ENCODE results near the gene PRR3.

PRR3 gene

DNA sequence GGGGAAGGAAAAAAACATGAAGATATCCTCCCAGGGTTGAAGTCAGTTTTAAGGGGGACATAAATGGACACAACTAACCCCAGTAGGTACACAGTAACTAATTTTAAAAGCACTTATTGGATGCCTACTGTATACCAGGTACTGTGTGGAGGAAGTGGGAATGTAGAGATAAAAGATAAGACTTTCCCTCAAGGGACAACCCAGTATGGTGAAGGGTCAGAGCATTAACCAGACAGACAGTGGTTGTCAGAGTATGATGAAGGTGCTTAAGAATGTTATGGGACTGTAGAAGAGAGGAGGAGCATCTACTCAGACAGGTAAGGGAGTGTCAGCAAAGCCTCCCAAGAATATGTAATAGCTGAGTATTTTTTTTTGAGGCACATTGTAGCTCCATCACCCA lies 15.1 kb downstream of the PRR3 start:
- no peak for DNase-seq (ENCODE audit: extremely low spot score)
- ChIA-PET POLR2A (no interaction called here), CTCF (interaction anchor here (1.0 kb wide), 1 partner anchor 25 kb away, joined by 4 read pairs; no protein-coding TSS in a partner anchor)
- TF ChIP-seq, protein P1, sequence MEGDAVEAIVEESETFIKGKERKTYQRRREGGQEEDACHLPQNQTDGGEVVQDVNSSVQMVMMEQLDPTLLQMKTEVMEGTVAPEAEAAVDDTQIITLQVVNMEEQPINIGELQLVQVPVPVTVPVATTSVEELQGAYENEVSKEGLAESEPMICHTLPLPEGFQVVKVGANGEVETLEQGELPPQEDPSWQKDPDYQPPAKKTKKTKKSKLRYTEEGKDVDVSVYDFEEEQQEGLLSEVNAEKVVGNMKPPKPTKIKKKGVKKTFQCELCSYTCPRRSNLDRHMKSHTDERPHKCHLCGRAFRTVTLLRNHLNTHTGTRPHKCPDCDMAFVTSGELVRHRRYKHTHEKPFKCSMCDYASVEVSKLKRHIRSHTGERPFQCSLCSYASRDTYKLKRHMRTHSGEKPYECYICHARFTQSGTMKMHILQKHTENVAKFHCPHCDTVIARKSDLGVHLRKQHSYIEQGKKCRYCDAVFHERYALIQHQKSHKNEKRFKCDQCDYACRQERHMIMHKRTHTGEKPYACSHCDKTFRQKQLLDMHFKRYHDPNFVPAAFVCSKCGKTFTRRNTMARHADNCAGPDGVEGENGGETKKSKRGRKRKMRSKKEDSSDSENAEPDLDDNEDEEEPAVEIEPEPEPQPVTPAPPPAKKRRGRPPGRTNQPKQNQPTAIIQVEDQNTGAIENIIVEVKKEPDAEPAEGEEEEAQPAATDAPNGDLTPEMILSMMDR (IDR thresholded peaks at IDR 0.05; ENCODE audit: control extremely low read depth, extremely low read depth, low read depth, missing control alignments): no peak

DNA sequence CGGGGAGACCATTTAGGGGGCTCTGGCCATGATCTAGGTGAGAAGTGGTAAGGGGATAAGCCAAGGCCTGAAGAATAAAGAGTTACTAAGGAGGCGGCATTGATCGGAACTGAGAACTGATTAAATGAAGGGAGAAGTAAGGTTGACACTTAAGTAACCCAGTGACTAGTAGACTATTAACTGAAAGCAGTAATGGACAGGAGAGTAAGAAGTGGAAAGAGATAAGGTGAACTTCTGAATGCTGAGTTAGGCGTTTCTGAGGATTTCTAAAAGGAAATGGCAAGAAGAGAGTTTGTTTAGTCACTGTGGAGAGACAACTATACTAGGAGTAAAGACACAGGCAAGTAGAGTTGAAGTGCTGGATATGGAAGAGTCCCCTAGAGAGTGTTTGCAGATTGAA lies 16.0 kb downstream of the PRR3 start:
- TF ChIP-seq, protein P1 (IDR thresholded peaks at IDR 0.05; ENCODE audit: control extremely low read depth, extremely low read depth, low read depth, missing control alignments): no peak
- ChIA-PET POLR2A (no interaction called here), CTCF (interaction anchor here (0.9 to 1.6 kb wide), 3 partner anchors 24 to 91 kb away, joined by 3 to 4 read pairs (median 4); no protein-coding TSS in a partner anchor)
- no peak for DNase-seq (ENCODE audit: extremely low spot score)

DNA sequence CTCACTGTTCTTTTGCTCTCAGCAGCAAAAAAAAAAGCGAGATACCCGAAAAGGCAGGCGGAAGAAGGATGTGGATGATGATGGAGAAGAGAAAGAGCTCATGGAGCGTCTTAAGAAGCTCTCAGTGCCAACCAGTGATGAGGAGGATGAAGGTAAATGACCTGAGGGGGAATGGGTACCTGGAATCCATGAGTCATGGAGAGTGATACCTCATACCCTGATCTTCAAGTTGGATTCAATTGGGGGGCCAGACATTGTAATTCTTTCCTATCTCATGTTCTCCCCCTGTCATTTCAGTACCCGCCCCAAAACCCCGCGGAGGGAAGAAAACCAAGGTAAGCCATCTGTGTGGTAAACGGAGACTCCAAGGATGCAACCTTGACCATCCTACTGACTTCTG lies 21.0 kb downstream of the PRR3 start:
- no peak for DNase-seq (ENCODE audit: extremely low spot score)
- CTCF ChIA-PET: interaction anchor here (0.8 to 2.0 kb wide), 6 partner anchors 11 to 153 kb away, joined by 3 to 9 read pairs (median 4); no protein-coding TSS in a partner anchor
- POLR2A ChIA-PET: interaction anchor here (0.6 kb wide), 1 partner anchor 21 kb away, joined by 3 read pairs; the partner anchor contains the start of gene PRR3
- TF ChIP-seq, protein P1 (IDR thresholded peaks at IDR 0.05; ENCODE audit: control extremely low read depth, extremely low read depth, low read depth, missing control alignments): no peak

DNA sequence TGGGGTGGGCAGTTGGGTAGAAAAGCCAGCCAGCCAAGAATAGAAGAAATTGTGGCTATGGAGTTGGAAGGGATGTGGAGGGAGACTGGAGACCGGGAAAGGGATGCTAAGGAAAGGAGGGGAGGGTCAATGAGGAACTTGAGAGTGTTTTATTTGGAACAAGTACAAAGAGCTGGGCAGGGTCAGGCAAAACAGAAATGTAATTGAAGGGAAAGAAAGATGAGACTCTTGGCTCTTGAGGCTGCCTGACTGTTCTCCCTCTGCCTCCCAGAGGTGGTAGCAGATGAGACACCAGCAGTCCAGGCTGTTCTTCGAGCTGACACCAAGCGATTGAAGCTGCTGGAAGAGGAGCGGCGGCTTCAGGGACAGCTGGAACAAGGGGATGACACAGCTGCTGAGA lies 26.8 kb downstream of the PRR3 start:
- ChIA-PET POLR2A (no interaction called here), CTCF (interaction anchor here (1.2 to 8.4 kb wide), 3 partner anchors 9 to 42 kb away, joined by 6 to 62 read pairs (median 7); no protein-coding TSS in a partner anchor)
- no peak for DNase-seq (ENCODE audit: extremely low spot score)
- TF ChIP-seq, protein P1 (IDR thresholded peaks at IDR 0.05; ENCODE audit: control extremely low read depth, extremely low read depth, low read depth, missing control alignments): no peak

DNA sequence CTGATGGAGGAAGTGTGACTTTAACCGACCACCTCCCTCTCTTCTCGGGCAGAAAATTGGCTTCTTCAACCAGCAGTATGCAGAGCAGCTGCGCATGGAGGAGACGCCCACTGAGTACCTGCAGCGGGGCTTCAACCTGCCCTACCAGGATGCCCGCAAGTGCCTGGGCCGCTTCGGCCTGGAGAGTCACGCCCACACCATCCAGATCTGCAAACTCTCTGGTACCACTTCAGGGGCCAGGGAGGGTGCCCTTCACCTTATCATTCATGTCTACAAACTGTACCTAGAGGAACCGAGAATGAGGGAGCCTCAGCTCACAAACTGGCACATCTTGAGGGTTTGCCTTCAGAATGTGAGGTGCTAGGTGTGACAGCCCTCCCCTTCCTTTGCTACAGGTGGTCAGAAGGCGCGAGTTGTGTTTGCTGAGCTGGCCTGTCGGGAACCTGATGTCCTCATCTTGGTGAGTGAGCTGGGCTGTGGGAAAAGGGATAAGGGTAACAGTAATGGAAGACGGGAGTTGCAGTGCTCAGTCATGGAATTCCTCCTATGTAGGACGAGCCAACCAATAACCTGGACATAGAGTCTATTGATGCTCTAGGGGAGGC lies 32.8 kb downstream of the PRR3 start:
- ChIA-PET POLR2A (interaction anchor here (1.0 to 2.6 kb wide), 2 partner anchors 24 to 96 kb away, joined by 4 to 12 read pairs; no protein-coding TSS in a partner anchor), CTCF (interaction anchor here (0.7 to 1.4 kb wide), 6 partner anchors 9 to 108 kb away, joined by 3 to 6 read pairs (median 3); partner anchors contain the start of gene ABCF1)
- TF ChIP-seq, protein P1 (IDR thresholded peaks at IDR 0.05; ENCODE audit: control extremely low read depth, extremely low read depth, low read depth, missing control alignments): no peak
- no peak for DNase-seq (ENCODE audit: extremely low spot score)

DNA sequence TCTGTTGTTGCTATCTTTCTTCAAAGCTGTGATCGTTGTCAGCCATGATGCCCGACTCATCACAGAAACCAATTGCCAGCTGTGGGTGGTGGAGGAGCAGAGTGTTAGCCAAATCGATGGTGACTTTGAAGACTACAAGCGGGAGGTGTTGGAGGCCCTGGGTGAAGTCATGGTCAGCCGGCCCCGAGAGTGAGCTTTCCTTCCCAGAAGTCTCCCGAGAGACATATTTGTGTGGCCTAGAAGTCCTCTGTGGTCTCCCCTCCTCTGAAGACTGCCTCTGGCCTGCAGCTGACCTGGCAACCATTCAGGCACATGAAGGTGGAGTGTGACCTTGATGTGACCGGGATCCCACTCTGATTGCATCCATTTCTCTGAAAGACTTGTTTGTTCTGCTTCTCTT lies 33.4 kb downstream of the PRR3 start:
- DNase-seq (ENCODE audit: extremely low spot score): no peak
- ChIA-PET CTCF (interaction anchor here (0.7 to 1.4 kb wide), 7 partner anchors 9 to 109 kb away, joined by 3 to 6 read pairs (median 3); partner anchors contain the start of gene ABCF1), POLR2A (interaction anchor here (1.0 to 2.6 kb wide), 2 partner anchors 23 to 96 kb away, joined by 4 to 12 read pairs; no protein-coding TSS in a partner anchor)
- TF ChIP-seq, protein P1 (IDR thresholded peaks at IDR 0.05; ENCODE audit: control extremely low read depth, extremely low read depth, low read depth, missing control alignments): no peak

All from GM10248 (cell line).